WTC11 (cell line): ENCODE data around the gene COG6. TPM values are rescaled to one million over a fixed set of nuclear protein-coding genes. Genes with fewer than 3 reads are reported as not detected.

Experiments used
- ATAC-seq: fragments of 200-7000 bp; cut with Tn5 transposase; 2 replicates; pipeline ENCODE4 v1.10.0; 2021; ENCODE audit warnings: mild to moderate bottlenecking, moderate library complexity
- CTCF ChIA-PET: fragments of 300-600 bp; sonication (Branson Sonifier 250); formaldehyde crosslinking; loops from one replicate; lab custom pipeline; 2021; ENCODE audit warnings: antibody characterized with exemption; lab: Charles Lee
- POLR2A ChIA-PET: fragments of 350-600 bp; sonication (Branson Sonifier 250); formaldehyde crosslinking; loops from one replicate; lab custom pipeline; 2021; ENCODE audit warnings: antibody characterized with exemption; lab: Charles Lee
- DNase-seq: peaks from one replicate; pipeline ENCODE4 v3.0.0; 2021; ENCODE audit warnings: low spot score
- H3K27ac Mint-ChIP-seq: 2 replicates; pipeline ENCODE4 v1.8.0; 2021; ENCODE audit warnings: mixed read lengths
- H3K27me3 Mint-ChIP-seq: 2 replicates; pipeline ENCODE4 v1.8.0; 2021; ENCODE audit warnings: low read depth, mild to moderate bottlenecking, moderate library complexity, mixed read lengths
- H3K36me3 Mint-ChIP-seq: 2 replicates; pipeline ENCODE4 v1.8.0; 2021; ENCODE audit warnings: mixed read lengths
- H3K4me1 Mint-ChIP-seq: 2 replicates; pipeline ENCODE4 v1.8.0; 2022; ENCODE audit warnings: mixed read lengths
- H3K4me3 Mint-ChIP-seq: 2 replicates; pipeline ENCODE4 v1.8.0; 2021; ENCODE audit warnings: mild to moderate bottlenecking, moderate library complexity, mixed read lengths
- H3K9me3 Mint-ChIP-seq: 2 replicates; pipeline ENCODE4 v1.8.0; 2021; ENCODE audit warnings: mixed read lengths
- AFF4 ChIP-seq: sonication (generic); formaldehyde crosslinking; IDR thresholded peaks from 2 replicates; pipeline ENCODE4 v1.8.1; 2023; ENCODE audit warnings: mild to moderate bottlenecking, missing genetic modification reagents, borderline replicate concordance
- E2F4 ChIP-seq: sonication (generic); formaldehyde crosslinking; IDR thresholded peaks from 2 replicates; pipeline ENCODE4 v1.8.1; 2022; ENCODE audit warnings: low read depth, mild to moderate bottlenecking, moderate library complexity, missing genetic modification reagents, borderline replicate concordance
- FOXK1 ChIP-seq: sonication (generic); formaldehyde crosslinking; IDR thresholded peaks from 2 replicates; pipeline ENCODE4 v1.8.0; 2022; ENCODE audit warnings: mild to moderate bottlenecking, moderate library complexity, missing genetic modification reagents
- GABPB1 ChIP-seq: sonication (generic); formaldehyde crosslinking; IDR thresholded peaks from 2 replicates; pipeline ENCODE4 v1.8.1; 2023; ENCODE audit warnings: mild to moderate bottlenecking, missing genetic modification reagents
- GRHL2 ChIP-seq: fragments of 250-450 bp; sonication (Bioruptor Pico); IDR thresholded peaks from 2 replicates; pipeline ENCODE4 v1.8.0; 2022; ENCODE audit warnings: mild to moderate bottlenecking, moderate library complexity; ENCODE audit not compliant: insufficient replicate concordance, severe bottlenecking
- HMGA2 ChIP-seq: fragments of 250-450 bp; sonication (Bioruptor Pico); IDR thresholded peaks from 2 replicates; pipeline ENCODE4 v1.4.0; 2021; ENCODE audit warnings: mild to moderate bottlenecking, moderate library complexity
- IRF2 ChIP-seq: sonication (generic); formaldehyde crosslinking; IDR thresholded peaks from 2 replicates; pipeline ENCODE4 v1.8.0; 2022; ENCODE audit warnings: low read depth, missing genetic modification reagents, borderline replicate concordance
- JAZF1 ChIP-seq: fragments of 250-450 bp; sonication (Bioruptor Pico); IDR thresholded peaks from 2 replicates; pipeline ENCODE4 v1.9.0; 2021; ENCODE audit warnings: moderate library complexity, mild to moderate bottlenecking, inconsistent platforms
- NFE2L1 ChIP-seq: sonication (generic); formaldehyde crosslinking; IDR thresholded peaks from 2 replicates; pipeline ENCODE4 v1.8.1; 2023; ENCODE audit warnings: missing genetic modification reagents
- OVOL2 ChIP-seq: fragments of 250-450 bp; sonication (Bioruptor Pico); IDR thresholded peaks from 2 replicates; pipeline ENCODE4 v1.9.0; 2021; ENCODE audit warnings: mild to moderate bottlenecking, borderline replicate concordance
- SMAD4 ChIP-seq: sonication (generic); formaldehyde crosslinking; IDR thresholded peaks from 2 replicates; pipeline ENCODE4 v1.8.0; 2022; ENCODE audit warnings: mild to moderate bottlenecking, missing genetic modification reagents
- USF1 ChIP-seq: sonication (generic); formaldehyde crosslinking; IDR thresholded peaks from 2 replicates; pipeline ENCODE4 v1.8.0; 2022; ENCODE audit warnings: mild to moderate bottlenecking, missing genetic modification reagents
- USF2 ChIP-seq: sonication (generic); formaldehyde crosslinking; IDR thresholded peaks from 2 replicates; pipeline ENCODE4 v1.8.1; 2023; ENCODE audit warnings: mild to moderate bottlenecking, missing genetic modification reagents, moderate library complexity
- ZSCAN18 ChIP-seq: fragments of 250-450 bp; sonication (Bioruptor Pico); IDR thresholded peaks from 2 replicates; pipeline ENCODE4 v2.1.2; 2022; ENCODE audit warnings: mild to moderate bottlenecking, moderate library complexity
- total RNA-seq: library from RNA; stranded (reverse); gene quantifications from 3 replicates; pipeline ENCODE4 v1.2.3, GENCODE V29; 2021

Gene COG6
- total RNA-seq, 1 experiment from 2014 or later, result 23.0 TPM

- TF ChIP-seq USF1 (CRISPR knock-in tag), result no peak
These were observed 8.5 kb downstream of the COG6 start (continued) for GRCh38 chr13:39663958-39664357.

- Mint-ChIP-seq H3K27me3 (no peaks in the 10 kb centered on the region), H3K27ac (no peak overlapping the region), H3K36me3 (peaks cover 2% of the 10 kb centered on the region; the same call in 1 of the 2 replicates), H3K4me3 (no peak overlapping the region), H3K4me1 (no peaks in the 10 kb centered on the region), H3K9me3 (no peaks in the 10 kb centered on the region)
- ChIA-PET CTCF (no interaction called here), POLR2A (no interaction called here)
- ATAC-seq (no peak), DNase-seq (no peak)
- TF ChIP-seq OVOL2 (CRISPR knock-in tag) (no peak), GABPB1 (no peak), ZSCAN18 (no peak), GRHL2 (CRISPR knock-in tag) (no peak), IRF2 (no peak), E2F4 (CRISPR knock-in tag) (no peak), NFE2L1 (no peak), JAZF1 (CRISPR knock-in tag) (no peak), USF2 (CRISPR knock-in tag) (no peak)
These were observed 10.3 kb downstream of the COG6 start for GRCh38 chr13:39665763-39666162.

- TF ChIP-seq SMAD4 (CRISPR knock-in tag), result no peak
- no peak for TF ChIP-seq AFF4 (CRISPR knock-in tag)
- TF ChIP-seq FOXK1 (CRISPR knock-in tag), result no peak
- TF ChIP-seq HMGA2 (CRISPR knock-in tag), result no peak
- Mint-ChIP-seq H3K9me3 (peaks cover 5% of the 10 kb centered on the region), H3K27ac (no peak overlapping the region), H3K4me3 (no peak overlapping the region), H3K27me3 (no peaks in the 10 kb centered on the region), H3K4me1 (no peaks in the 10 kb centered on the region), H3K36me3 (peaks cover 7% of the 10 kb centered on the region)
- ChIA-PET CTCF (interaction anchor here (0.9 kb wide), 1 partner anchor 59 kb away, joined by 3 read pairs; no protein-coding TSS in a partner anchor), POLR2A (no interaction called here)
- ATAC-seq (no peak), DNase-seq (no peak)
These were observed 15.0 kb downstream of the COG6 start for GRCh38 chr13:39670445-39670844.
